GM12874 (cell line): Measurements from ENCODE around the gene VMP1.

Source experiments
- TF ChIP-seq, protein P1 (sequence below): IDR thresholded peaks from 2 replicates; pipeline ENCODE4 v1.5.1; 2011; ENCODE audit warnings: low read depth, mild to moderate bottlenecking, control low read depth, low read length, moderate library complexity; ENCODE audit not compliant: insufficient read depth

VMP1 gene

DNA sequence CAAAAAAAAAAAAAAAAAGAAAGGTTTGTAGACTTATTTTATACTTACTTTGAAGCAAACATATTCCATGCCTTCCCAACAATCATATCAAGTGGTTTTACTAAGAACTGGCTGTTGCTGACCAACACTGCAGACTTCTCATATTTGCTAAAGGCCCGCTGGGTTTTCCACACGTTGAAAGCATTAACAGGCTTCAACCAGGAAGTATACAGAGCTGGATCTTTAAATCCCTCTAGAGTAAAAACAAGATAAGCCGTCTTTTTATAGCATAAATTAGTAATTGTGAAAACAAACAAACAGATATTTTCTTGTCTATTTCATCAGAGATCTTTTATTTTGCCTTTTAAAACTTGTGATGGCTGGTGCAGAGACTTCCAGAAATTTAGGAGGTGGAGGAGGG is 156.2 kb downstream of the VMP1 start:
- TF ChIP-seq, protein P1, sequence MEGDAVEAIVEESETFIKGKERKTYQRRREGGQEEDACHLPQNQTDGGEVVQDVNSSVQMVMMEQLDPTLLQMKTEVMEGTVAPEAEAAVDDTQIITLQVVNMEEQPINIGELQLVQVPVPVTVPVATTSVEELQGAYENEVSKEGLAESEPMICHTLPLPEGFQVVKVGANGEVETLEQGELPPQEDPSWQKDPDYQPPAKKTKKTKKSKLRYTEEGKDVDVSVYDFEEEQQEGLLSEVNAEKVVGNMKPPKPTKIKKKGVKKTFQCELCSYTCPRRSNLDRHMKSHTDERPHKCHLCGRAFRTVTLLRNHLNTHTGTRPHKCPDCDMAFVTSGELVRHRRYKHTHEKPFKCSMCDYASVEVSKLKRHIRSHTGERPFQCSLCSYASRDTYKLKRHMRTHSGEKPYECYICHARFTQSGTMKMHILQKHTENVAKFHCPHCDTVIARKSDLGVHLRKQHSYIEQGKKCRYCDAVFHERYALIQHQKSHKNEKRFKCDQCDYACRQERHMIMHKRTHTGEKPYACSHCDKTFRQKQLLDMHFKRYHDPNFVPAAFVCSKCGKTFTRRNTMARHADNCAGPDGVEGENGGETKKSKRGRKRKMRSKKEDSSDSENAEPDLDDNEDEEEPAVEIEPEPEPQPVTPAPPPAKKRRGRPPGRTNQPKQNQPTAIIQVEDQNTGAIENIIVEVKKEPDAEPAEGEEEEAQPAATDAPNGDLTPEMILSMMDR: no peak

DNA sequence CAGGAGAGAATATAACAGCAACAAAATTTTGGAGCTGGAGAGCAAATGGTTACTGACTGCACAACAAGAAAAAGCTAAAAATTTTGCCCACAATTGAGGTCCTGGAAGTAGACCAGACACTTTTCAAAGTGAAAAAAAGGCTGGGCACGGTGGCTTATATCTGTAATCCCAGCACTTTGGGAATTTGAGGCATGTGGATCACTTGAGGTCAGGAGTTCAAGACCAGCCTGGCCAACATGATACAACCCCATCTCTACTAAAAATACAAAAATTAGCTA is 162.4 kb downstream of the VMP1 start:
- TF ChIP-seq, protein P1: no peak

DNA sequence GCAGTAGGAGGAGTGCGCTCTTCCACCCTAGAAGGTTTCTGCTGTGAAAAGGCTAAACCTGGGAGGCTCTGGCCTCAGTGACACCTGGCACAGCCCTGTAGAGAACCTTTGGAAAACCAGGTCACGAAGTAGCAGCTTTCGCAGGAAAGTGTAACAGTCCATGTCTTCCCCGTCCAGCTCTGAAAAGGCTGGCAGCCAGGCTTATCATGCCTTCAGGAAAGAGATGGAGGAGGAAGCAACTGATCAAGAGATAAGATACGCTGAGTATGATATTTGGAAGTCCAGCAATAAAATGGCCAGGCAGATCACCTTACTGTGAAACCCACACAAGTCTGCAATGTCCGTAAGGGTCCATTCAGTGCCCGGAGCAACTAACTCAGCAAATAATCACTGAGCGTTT is 163.0 kb downstream of the VMP1 start:
- TF ChIP-seq, protein P1: no peak

DNA sequence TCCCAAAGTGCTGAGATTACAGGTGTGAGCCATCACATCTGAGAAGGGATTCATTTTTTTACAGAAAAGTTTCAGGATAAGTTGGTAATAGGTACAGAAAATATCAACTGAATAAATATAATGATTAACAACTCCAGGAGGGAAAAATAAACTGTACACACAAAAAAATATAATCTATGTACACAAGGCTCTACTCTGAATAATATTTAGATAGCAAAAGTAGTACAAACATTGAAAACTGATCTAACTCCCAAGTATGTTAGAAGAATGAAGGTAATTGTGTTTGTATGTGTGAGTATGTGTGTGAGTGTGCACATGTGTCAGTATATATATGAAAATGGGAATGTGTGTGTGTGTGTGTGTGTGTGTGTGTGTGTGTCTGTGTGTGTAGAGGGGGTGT is 164.9 kb downstream of the VMP1 start:
- TF ChIP-seq, protein P1: no peak

DNA sequence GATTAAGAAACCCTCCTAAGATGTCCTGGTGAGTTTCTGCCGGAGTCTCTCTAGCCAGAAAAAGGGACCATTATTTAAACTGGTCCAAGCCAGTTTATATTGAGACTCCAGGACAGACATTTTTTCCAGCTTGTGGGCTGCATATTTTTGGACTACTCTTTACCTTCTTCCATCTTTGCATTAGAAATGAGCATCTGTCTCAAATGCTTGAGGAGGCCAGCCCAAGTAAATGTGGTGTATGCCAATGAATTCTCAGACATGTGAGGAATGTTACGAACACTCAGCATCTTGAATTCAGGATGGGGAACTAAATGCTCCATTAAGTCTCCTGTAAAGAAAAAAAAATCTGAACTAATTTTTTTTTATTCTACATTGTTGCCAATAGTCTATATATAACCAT is 166.9 kb downstream of the VMP1 start:
- TF ChIP-seq, protein P1: no peak

DNA sequence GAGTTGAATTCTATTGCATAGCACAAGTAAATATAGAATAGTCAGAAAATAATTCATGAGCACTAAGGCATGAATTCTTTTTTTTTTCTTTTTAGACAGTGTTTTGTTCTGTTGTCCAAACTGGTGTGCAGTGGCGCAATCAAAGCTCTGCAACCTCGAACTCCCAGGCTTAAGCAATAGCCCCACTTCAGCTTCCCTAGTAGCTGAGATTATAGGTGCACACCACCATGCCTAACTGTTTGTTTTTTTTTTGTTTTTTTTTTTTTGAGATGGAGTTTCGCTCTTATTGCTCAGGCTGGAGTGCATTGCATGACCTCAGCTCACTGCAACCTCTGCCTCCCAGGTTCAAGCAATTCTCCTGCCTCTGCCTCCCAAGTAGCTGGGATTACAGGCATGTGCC is 168.7 kb downstream of the VMP1 start:
- TF ChIP-seq, protein P1: no peak

DNA sequence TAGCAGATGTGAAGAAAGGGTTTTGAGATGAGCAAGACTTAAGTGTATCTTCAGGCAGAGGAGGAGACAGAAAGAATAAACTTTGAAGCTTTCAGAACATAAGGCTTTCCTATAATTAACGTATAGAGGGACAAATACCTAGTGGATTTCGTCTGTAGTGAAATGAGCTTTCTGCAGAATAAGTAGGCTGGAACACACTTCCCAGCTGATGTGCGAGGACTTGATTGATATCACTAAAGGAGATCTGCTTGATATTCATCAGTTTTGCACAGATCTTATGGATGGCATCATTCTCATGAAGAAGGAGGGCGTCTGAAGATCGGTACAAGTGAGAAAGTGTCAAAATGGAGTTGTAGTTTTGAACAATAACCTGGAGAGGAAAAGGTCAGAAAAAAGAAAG is 170.5 kb downstream of the VMP1 start:
- TF ChIP-seq, protein P1: no peak

DNA sequence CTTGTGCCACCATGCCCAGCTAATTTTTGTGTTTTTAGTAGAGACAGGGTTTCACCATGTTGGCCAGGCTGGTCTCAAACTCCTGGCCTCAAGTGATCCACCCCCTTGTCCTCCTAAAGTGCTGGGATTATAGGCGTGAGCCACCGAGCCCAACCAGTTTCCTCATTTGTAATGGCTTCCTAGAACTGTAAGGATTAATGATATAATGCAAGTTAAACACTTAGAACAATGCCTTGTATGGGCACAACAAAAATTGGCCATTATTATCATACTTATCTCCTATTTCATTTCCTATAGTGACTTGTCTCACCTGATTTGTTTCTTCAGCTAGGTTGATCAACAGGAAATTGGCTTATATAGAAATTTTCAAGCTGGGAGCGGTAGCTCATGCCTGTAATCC is 171.2 kb downstream of the VMP1 start:
- TF ChIP-seq, protein P1: no peak
